IMR-90 (cell line): ENCODE measurements around the gene GTF2A1. TPM values are rescaled to one million over a fixed set of nuclear protein-coding genes. Genes with fewer than 3 reads are reported as not detected.
"Not testable (repeated sequence)": the region's sequence is repeated elsewhere in the genome, so short reads cannot be mapped to it uniquely, and the experiment has no call there.

Experiments used
- ATAC-seq: fragments of 200-7000 bp; cut with Tn5 transposase; 2 replicates; pipeline ENCODE4 v1.9.1; 2020; ENCODE audit warnings: low read depth, mild to moderate bottlenecking, moderate library complexity
- BruUV-seq: library from RNA; stranded (reverse); fragments of 400-500 nt; replicated peaks from 2 replicates; lab custom pipeline; 2021; lab: Mats Ljungman, UMichigan
- CTCF ChIA-PET: fragments of 300-600 bp; formaldehyde crosslinking; extraction: SDS; loops from one replicate; lab custom pipeline; 2021; ENCODE audit warnings: antibody characterized with exemption; lab: Yijun Ruan, JAX
- POLR2A ChIA-PET: fragments of 300-600 bp; sonication (Branson Sonifier 250); formaldehyde crosslinking; loops from one replicate; lab custom pipeline; 2022; ENCODE audit warnings: antibody characterized with exemption; ENCODE audit not compliant: unreplicated experiment; lab: Charles Lee
- DNase-seq: peaks from one replicate; pipeline ENCODE4 v3.0.0; 2013
- H2AFZ ChIP-seq: replicated peaks from 2 replicates; pipeline ENCODE3; 2013; ENCODE audit warnings: low read length, mild to moderate bottlenecking; ENCODE audit not compliant: poor library complexity
- H2AK5ac ChIP-seq: 2 replicates; pipeline ENCODE4 v1.6.1; 2013; ENCODE audit warnings: low read depth, low read length, inconsistent platforms
- H2AK9ac ChIP-seq: replicated peaks from 2 replicates; pipeline ENCODE3; 2013; ENCODE audit warnings: mild to moderate bottlenecking, low read depth, low read length, moderate library complexity; ENCODE audit not compliant: poor library complexity
- H2BK120ac ChIP-seq: 2 replicates; pipeline ENCODE4 v1.6.1; 2013; ENCODE audit warnings: low read depth, low read length, inconsistent platforms
- H2BK15ac ChIP-seq: 3 replicates; pipeline ENCODE4 v1.6.1; 2013; ENCODE audit warnings: low read depth, low read length, inconsistent platforms
- H2BK20ac ChIP-seq: 2 replicates; pipeline ENCODE4 v1.6.1; 2013; ENCODE audit warnings: low read depth, mild to moderate bottlenecking, inconsistent platforms, low read length, moderate library complexity
- H2BK5ac ChIP-seq: 2 replicates; pipeline ENCODE4 v1.6.1; 2013; ENCODE audit warnings: mild to moderate bottlenecking, low read depth, low read length, inconsistent platforms; ENCODE audit not compliant: poor library complexity, severe bottlenecking
- H3K14ac ChIP-seq: replicated peaks from 2 replicates; pipeline ENCODE4 v1.6.1; 2013; ENCODE audit warnings: low read depth, low read length, inconsistent platforms
- H3K18ac ChIP-seq: 2 replicates; pipeline ENCODE4 v1.6.1; 2013; ENCODE audit warnings: low read depth, low read length, control low read depth
- H3K23ac ChIP-seq: 2 replicates; pipeline ENCODE4 v1.6.1; 2013; ENCODE audit warnings: low read depth, low read length, inconsistent platforms
- H3K27ac ChIP-seq: 2 replicates; pipeline ENCODE4 v1.5.1; 2013; ENCODE audit warnings: mild to moderate bottlenecking, control low read depth, low read length; ENCODE audit not compliant: insufficient read depth
- H3K27me3 ChIP-seq: 2 replicates; pipeline ENCODE4 v1.6.1; 2013; ENCODE audit warnings: low read length; ENCODE audit not compliant: control insufficient read depth, insufficient read depth
- H3K36me3 ChIP-seq: 2 replicates; pipeline ENCODE4 v1.6.1; 2013; ENCODE audit warnings: low read length, mixed read lengths; ENCODE audit not compliant: control insufficient read depth, insufficient read depth
- H3K4ac ChIP-seq: 2 replicates; pipeline ENCODE4 v1.6.1; 2013; ENCODE audit warnings: low read depth, low read length, inconsistent platforms
- H3K4me1 ChIP-seq: 2 replicates; pipeline ENCODE4 v1.6.1; 2013; ENCODE audit warnings: low read length, mixed read lengths; ENCODE audit not compliant: control insufficient read depth, insufficient read depth
- H3K4me2 ChIP-seq: 2 replicates; pipeline ENCODE4 v1.6.1; 2013; ENCODE audit warnings: low read depth, mild to moderate bottlenecking, control low read depth, low read length, moderate library complexity
- H3K4me3 ChIP-seq: 2 replicates; pipeline ENCODE4 v1.5.1; 2013; ENCODE audit warnings: low read depth, mild to moderate bottlenecking, control low read depth, low read length, moderate library complexity; ENCODE audit not compliant: insufficient read depth
- H3K56ac ChIP-seq: 2 replicates; pipeline ENCODE4 v1.6.1; 2013; ENCODE audit warnings: low read length, inconsistent platforms; ENCODE audit not compliant: insufficient read depth; ENCODE audit errors: extremely low read depth
- H3K79me1 ChIP-seq, 2 experiments: 2 replicates each; pipeline ENCODE4 v1.6.1; 2013; ENCODE audit warnings: low read length in 2 of 2, inconsistent platforms in 1 of 2, low read depth in 1 of 2
- H3K9ac ChIP-seq: 2 replicates; pipeline ENCODE4 v1.6.1; 2013; ENCODE audit warnings: low read depth, low read length, control low read depth
- H3K9me1 ChIP-seq: 2 replicates; pipeline ENCODE4 v1.6.1; 2013; ENCODE audit warnings: low read length, inconsistent platforms; ENCODE audit not compliant: insufficient read depth
- H3K9me3 ChIP-seq: 2 replicates; pipeline ENCODE4 v1.6.1; 2013; ENCODE audit warnings: low read length; ENCODE audit not compliant: control insufficient read depth, insufficient read depth
- H4K20me1 ChIP-seq: 2 replicates; pipeline ENCODE4 v1.6.1; 2013; ENCODE audit warnings: low read length, inconsistent platforms; ENCODE audit not compliant: insufficient read depth
- H4K5ac ChIP-seq: 2 replicates; pipeline ENCODE4 v1.6.1; 2013; ENCODE audit warnings: mild to moderate bottlenecking, low read depth, low read length, control low read depth
- H4K8ac ChIP-seq, 2 experiments: 2 replicates each; pipeline ENCODE4 v1.6.1; 2013; ENCODE audit warnings: low read depth in 2 of 2, low read length in 2 of 2, control low read depth in 1 of 2, inconsistent platforms in 1 of 2
- H4K91ac ChIP-seq: 2 replicates; pipeline ENCODE4 v1.6.1; 2013; ENCODE audit warnings: low read depth, low read length, inconsistent platforms; ENCODE audit not compliant: insufficient read depth
- CTCF ChIP-seq: conservative IDR thresholded peaks from 2 replicates; pipeline ENCODE4 v1.5.1; 2012; ENCODE audit warnings: mild to moderate bottlenecking, low read depth, low read length, improper control_type of control experiment
- WGBS, 2 experiments: methylation state at CpG; one replicate each; pipeline versions ENCODE4 v1.1.5 to v1.1.7; 2013; ENCODE audit warnings: missing lambda C conversion rate in 2 of 2; ENCODE audit not compliant: insufficient read length in 1 of 2; ENCODE audit errors: extremely low coverage in 2 of 2; 5-methylcytosine and 5-hydroxymethylcytosine counted together
- dilution Hi-C: fragments of 300-500 bp; cut with HindIII; formaldehyde crosslinking; loops from one replicate; pipeline ENCODE4 v1.14.3; 2018; ENCODE audit warnings: low sequenced_read_pairs; ENCODE audit not compliant: unreplicated experiment
- in situ Hi-C: fragments of 300-500 bp; cut with MboI; formaldehyde crosslinking; loops from 3 replicates; pipeline ENCODE4 v1.14.3; 2019; ENCODE audit warnings: low sequenced_read_pairs, inconsistent platforms, mixed read lengths
- intact Hi-C: fragments of 100-400 bp; cut with micrococcal nuclease; formaldehyde crosslinking; loops from 2 replicates; pipeline ENCODE4 v1.10.0; 2022
- polyA plus RNA-seq, 3 experiments: library from polyadenylated mRNA; depleted of rRNA; stranded (reverse); fragments of >200 nt; gene quantifications; 2 replicates each; pipeline ENCODE4 v1.2.3, GENCODE V29; 2012; ENCODE audit warnings: low replicate concordance in 1 of 3
- total RNA-seq: library from RNA; depleted of rRNA; stranded (reverse); fragments of >200 nt; gene quantifications from 2 replicates; pipeline ENCODE4 v1.2.3, GENCODE V29; 2012
- TF ChIP-seq, protein P1 (sequence below): fragments of 150-350 bp; IDR thresholded peaks from 2 replicates; pipeline ENCODE4 v1.6.1; 2016; ENCODE audit warnings: low read depth, mild to moderate bottlenecking, low read length, moderate library complexity, borderline replicate concordance

Gene GTF2A1
- total and polyA plus RNA-seq, 2 of the 4 experiments (the other 2 are of a cell fraction), result 16.0 to 60.4 TPM

GRCh38 chr14:81243499-81243898 lies 22.7 kb upstream of the GTF2A1 start:
- no peak overlapping the region for H3K18ac ChIP-seq
- H3K56ac ChIP-seq, result no peak overlapping the region
- H3K36me3 ChIP-seq, result no peaks in the 10 kb centered on the region
- H2BK120ac ChIP-seq, result no peak overlapping the region
- H3K27me3 ChIP-seq, result no peaks in the 10 kb centered on the region
- H3K9ac ChIP-seq, result no peak overlapping the region
- no peak overlapping the region for H3K23ac ChIP-seq
- CTCF ChIA-PET, result no interaction called here
- dilution Hi-C loops, result no loop called here
- no peak for DNase-seq
- H3K79me1 ChIP-seq, result no peaks in the 10 kb centered on the region
- no peak overlapping the region for H3K4ac ChIP-seq
- no peak overlapping the region for H2AK5ac ChIP-seq
- H3K9me3 ChIP-seq, result no peaks in the 10 kb centered on the region
- intact Hi-C loops, result no loop called here
- no peak overlapping the region for H2AK9ac ChIP-seq
- H2BK5ac ChIP-seq, result no peak overlapping the region
- no CpG with 5 or more reads among the region's 2 CpGs for WGBS, 2 experiments
- H4K5ac ChIP-seq, result no peak overlapping the region
- H2BK15ac ChIP-seq, result no peak overlapping the region
- H4K20me1 ChIP-seq, result no peaks in the 10 kb centered on the region
- no peak overlapping the region for H2AFZ ChIP-seq
- H3K4me1 ChIP-seq, result no peaks in the 10 kb centered on the region
- no peak overlapping the region for H3K4me3 ChIP-seq
- H3K4me2 ChIP-seq, result no peak overlapping the region
- TF ChIP-seq, protein P1, sequence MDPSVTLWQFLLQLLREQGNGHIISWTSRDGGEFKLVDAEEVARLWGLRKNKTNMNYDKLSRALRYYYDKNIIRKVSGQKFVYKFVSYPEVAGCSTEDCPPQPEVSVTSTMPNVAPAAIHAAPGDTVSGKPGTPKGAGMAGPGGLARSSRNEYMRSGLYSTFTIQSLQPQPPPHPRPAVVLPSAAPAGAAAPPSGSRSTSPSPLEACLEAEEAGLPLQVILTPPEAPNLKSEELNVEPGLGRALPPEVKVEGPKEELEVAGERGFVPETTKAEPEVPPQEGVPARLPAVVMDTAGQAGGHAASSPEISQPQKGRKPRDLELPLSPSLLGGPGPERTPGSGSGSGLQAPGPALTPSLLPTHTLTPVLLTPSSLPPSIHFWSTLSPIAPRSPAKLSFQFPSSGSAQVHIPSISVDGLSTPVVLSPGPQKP, result no peak
- no peak for TF ChIP-seq CTCF
- no peak overlapping the region for H2BK20ac ChIP-seq
- no peak overlapping the region for H3K27ac ChIP-seq
- POLR2A ChIA-PET, result no interaction called here
- H4K91ac ChIP-seq, result no peak overlapping the region
- H3K9me1 ChIP-seq, result no peaks in the 10 kb centered on the region
- in situ Hi-C loops, result no loop called here
- BruUV-seq, result no TSS peak
- H4K8ac ChIP-seq, result no peak overlapping the region
- ATAC-seq, result no peak
- no peak overlapping the region for H3K14ac ChIP-seq

GRCh38 chr14:81236849-81237248 lies 16.1 kb upstream of the GTF2A1 start:
- H2AK9ac ChIP-seq, ATAC-seq, dilution Hi-C loops, H2BK15ac ChIP-seq, intact Hi-C loops, H3K18ac ChIP-seq, H3K9me1 ChIP-seq, in situ Hi-C loops, H2BK20ac ChIP-seq, H3K4ac ChIP-seq, H4K20me1 ChIP-seq, H2BK5ac ChIP-seq, H3K4me3 ChIP-seq, H3K4me1 ChIP-seq, H2AK5ac ChIP-seq, H3K4me2 ChIP-seq, H3K27ac ChIP-seq, H4K91ac ChIP-seq, H3K27me3 ChIP-seq, H3K79me1 ChIP-seq, CTCF ChIA-PET, H3K56ac ChIP-seq, H3K14ac ChIP-seq, H3K9ac ChIP-seq, H2BK120ac ChIP-seq, DNase-seq, H4K5ac ChIP-seq, BruUV-seq, POLR2A ChIA-PET, H3K9me3 ChIP-seq, H2AFZ ChIP-seq, H4K8ac ChIP-seq, H3K36me3 ChIP-seq, H3K23ac ChIP-seq: not testable (repeated sequence)
- WGBS, 2 experiments, result no CpG with 5 or more reads among the region's 2 CpGs
